Liver (tissue), 9 donors: ENCODE results near the gene SOX5. TPM values are rescaled to one million over a fixed set of nuclear protein-coding genes. Genes with fewer than 3 reads are reported as not detected.

Source experiments
- DNase-seq: peaks from one replicate; pipeline ENCODE4 v3.0.0-alpha.2; 2017; ENCODE audit warnings: low spot score
- H3K27ac ChIP-seq, 2 donors: one replicate each; pipeline ENCODE4 v1.7.0; 2013; ENCODE audit warnings: inconsistent platforms in 2 of 2, low read length in 2 of 2, control low read depth in 1 of 2, low read depth in 1 of 2, mild to moderate bottlenecking in 1 of 2
- H3K27me3 ChIP-seq, 4 donors: one replicate each; pipeline versions ENCODE4 v1.6.1 to v1.7.0; 2013; ENCODE audit warnings: low read length in 3 of 4, inconsistent platforms in 1 of 4, mild to moderate bottlenecking in 1 of 4, moderate library complexity in 1 of 4; ENCODE audit not compliant: control insufficient read depth in 4 of 4, insufficient read depth in 4 of 4
- H3K36me3 ChIP-seq, 4 donors: one replicate each; pipeline versions ENCODE4 v1.6.1 to v1.7.0; 2013; ENCODE audit warnings: low read length in 3 of 4, mild to moderate bottlenecking in 3 of 4, low read depth in 1 of 4, moderate library complexity in 1 of 4; ENCODE audit not compliant: control insufficient read depth in 4 of 4, insufficient read depth in 3 of 4
- H3K4me1 ChIP-seq, 4 donors: one replicate each; pipeline versions ENCODE4 v1.6.1 to v1.7.0; 2013; ENCODE audit warnings: low read length in 3 of 4, mild to moderate bottlenecking in 3 of 4, moderate library complexity in 1 of 4; ENCODE audit not compliant: control insufficient read depth in 4 of 4, insufficient read depth in 4 of 4
- H3K4me3 ChIP-seq, 3 donors: one replicate each; pipeline versions ENCODE4 v1.6.1 to v1.7.0; 2013; ENCODE audit warnings: low read length in 3 of 3, control low read depth in 1 of 3, low read depth in 1 of 3, mild to moderate bottlenecking in 1 of 3
- H3K9ac ChIP-seq, 2 donors: one replicate each; pipeline ENCODE4 v1.7.0; 2013; ENCODE audit warnings: low read length in 2 of 2, mild to moderate bottlenecking in 2 of 2, moderate library complexity in 2 of 2, control low read depth in 1 of 2, low read depth in 1 of 2
- H3K9me3 ChIP-seq, 4 donors: one replicate each; pipeline versions ENCODE4 v1.6.1 to v1.7.0; 2013; ENCODE audit warnings: low read length in 3 of 4; ENCODE audit not compliant: control insufficient read depth in 4 of 4
- ATF3 ChIP-seq: IDR thresholded peaks from 2 replicates; pipeline ENCODE4 v1.6.1; 2016; ENCODE audit warnings: antibody characterized with exemption
- EGR1 ChIP-seq, 2 donors: IDR thresholded peaks; 2 replicates each; pipeline ENCODE4 v1.6.1; 2016 to 2018; ENCODE audit warnings: antibody characterized with exemption in 2 of 2, low read depth in 2 of 2
- FOXA1 ChIP-seq: IDR thresholded peaks from 2 replicates; pipeline ENCODE4 v1.6.1; 2016; ENCODE audit warnings: antibody characterized with exemption
- FOXA2 ChIP-seq: IDR thresholded peaks from 2 replicates; pipeline ENCODE4 v1.6.1; 2016; ENCODE audit warnings: antibody characterized with exemption
- GABPA ChIP-seq, 2 donors: IDR thresholded peaks in 1 of 2; conservative IDR thresholded peaks in 1 of 2; 2 replicates each; pipeline ENCODE4 v1.6.1; 2016; ENCODE audit warnings: antibody characterized with exemption in 2 of 2, mild to moderate bottlenecking in 1 of 2, moderate library complexity in 1 of 2
- HNF4A ChIP-seq, 2 donors: conservative IDR thresholded peaks; 2 replicates each; pipeline ENCODE4 v1.6.1; 2016; ENCODE audit warnings: antibody characterized with exemption in 2 of 2, mild to moderate bottlenecking in 2 of 2
- HNF4G ChIP-seq: IDR thresholded peaks from 2 replicates; pipeline ENCODE4 v1.6.1; 2016; ENCODE audit warnings: antibody characterized with exemption
- JUND ChIP-seq, 2 donors: IDR thresholded peaks; 2 replicates each; pipeline ENCODE4 v1.6.1; 2016; ENCODE audit warnings: antibody characterized with exemption in 2 of 2
- MAX ChIP-seq: IDR thresholded peaks from 2 replicates; pipeline ENCODE4 v1.6.1; 2016; ENCODE audit warnings: antibody characterized with exemption
- NR2F2 ChIP-seq: IDR thresholded peaks from 2 replicates; pipeline ENCODE4 v1.6.1; 2016; ENCODE audit warnings: antibody characterized with exemption
- RAD21 ChIP-seq, 2 donors: IDR thresholded peaks; 2 replicates each; pipeline ENCODE4 v1.6.1; 2016; ENCODE audit warnings: antibody characterized with exemption in 2 of 2, mild to moderate bottlenecking in 2 of 2
- RXRA ChIP-seq, 2 donors: IDR thresholded peaks; 2 replicates each; pipeline ENCODE4 v1.6.1; 2017 to 2018; ENCODE audit warnings: antibody characterized with exemption in 2 of 2, mild to moderate bottlenecking in 1 of 2
- SP1 ChIP-seq: IDR thresholded peaks from 2 replicates; pipeline ENCODE4 v1.6.1; 2018; ENCODE audit warnings: antibody characterized with exemption, mild to moderate bottlenecking
- YY1 ChIP-seq: IDR thresholded peaks from 2 replicates; pipeline ENCODE4 v1.6.1; 2016; ENCODE audit warnings: antibody characterized with exemption, mild to moderate bottlenecking
- WGBS: extraction: QIAGEN DNeasy Blood & Tissue Kit; methylation state at CpG from one replicate; pipeline ENCODE4 v1.1.7; 2013; 5-methylcytosine and 5-hydroxymethylcytosine counted together
- polyA plus RNA-seq, 2 donors: library from polyadenylated mRNA; stranded (reverse) in 1 of 2; unstranded in 1 of 2; fragments of 200-250 nt in 1 of 2; fragments of >200 nt in 1 of 2; fragmentation: Nextera tagmentation in 1 of 2; extraction: Ambion mirVana in 1 of 2; gene quantifications; one replicate each; pipeline versions ENCODE4 v1.2.1 to v1.2.3, GENCODE V29; 2013 to 2015
- total RNA-seq, 2 donors: library from RNA; depleted of rRNA; stranded (reverse); fragments of >200 nt; gene quantifications; one replicate each; pipeline ENCODE4 v1.2.3, GENCODE V29; 2014
- TF ChIP-seq, protein P1 (sequence below): fragments of 150-350 bp; IDR thresholded peaks from 2 replicates; pipeline ENCODE4 v1.5.1; 2017; ENCODE audit warnings: improper control_type of control experiment, low read depth, low read length; ENCODE audit not compliant: missing input control
- TF ChIP-seq, protein P2 (sequence below): IDR thresholded peaks from 2 replicates; pipeline ENCODE4 v1.6.1; 2016; ENCODE audit warnings: antibody characterized with exemption
- TF ChIP-seq, protein P3 (sequence below): IDR thresholded peaks from 2 replicates; pipeline ENCODE4 v1.6.1; 2016; ENCODE audit warnings: antibody characterized with exemption, mild to moderate bottlenecking
- donor health status: healthy.
- donor health status: healthy.
- donor health status: healthy.
- donor health status: healthy.
- donor health status: healthy.

SOX5 gene
- total and polyA plus RNA-seq, 4 donors = 2.3 to 42.4 (median 12.3) TPM

DNA sequence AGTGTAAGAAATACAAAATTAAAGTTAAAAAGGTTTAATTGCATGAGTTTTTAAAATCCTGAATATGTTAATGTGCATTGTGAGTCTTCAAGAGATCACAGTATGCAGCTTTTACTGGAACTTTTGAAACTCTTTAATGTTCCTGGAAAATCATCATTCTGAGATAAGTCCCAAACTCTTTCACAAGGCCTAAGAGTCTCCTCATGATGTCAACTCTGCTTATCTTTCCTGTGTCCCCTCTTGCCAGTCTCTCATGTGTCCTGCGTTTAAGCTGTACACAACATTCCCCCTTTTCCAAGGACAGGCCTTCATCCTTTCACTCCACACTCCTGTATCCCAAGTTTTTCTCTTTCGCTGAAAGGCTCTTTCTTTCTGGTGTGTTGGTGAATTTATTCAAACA is 380.1 kb downstream of the SOX5 start:
- H3K27me3 ChIP-seq = no peaks in the 10 kb centered on the region
- 94% methylated on average over 2 of the region's 2 CpGs for WGBS
- TF ChIP-seq HNF4A (conservative IDR thresholded peaks at IDR 0.05) = no peak
- no peak for TF ChIP-seq FOXA1
- TF ChIP-seq YY1 = no peak
- peaks cover 0 to 8% (median 2%) of the 10 kb centered on the region in 4 donors for H3K36me3 ChIP-seq
- H3K9ac ChIP-seq = no peak overlapping the region
- no peak overlapping the region for H3K27ac ChIP-seq
- H3K4me3 ChIP-seq = no peak overlapping the region
- H3K4me1 ChIP-seq = no peaks in the 10 kb centered on the region
- H3K9me3 ChIP-seq = no peaks in the 10 kb centered on the region
- DNase-seq = no peak

GRCh38 chr12:23566133-23566532 is 383.3 kb downstream of the SOX5 start:
- WGBS = 46% methylated on average over 2 of the region's 2 CpGs
- H3K9me3 ChIP-seq = no peaks in the 10 kb centered on the region
- H3K4me1 ChIP-seq = no peaks in the 10 kb centered on the region
- H3K27me3 ChIP-seq = no peaks in the 10 kb centered on the region
- H3K27ac ChIP-seq = no peak overlapping the region
- DNase-seq = no peak
- H3K36me3 ChIP-seq = peaks cover 0 to 11% (median 2%) of the 10 kb centered on the region in 4 donors
- TF ChIP-seq RAD21 (IDR thresholded peaks at IDR 0.05) (no peak), YY1 (no peak), NR2F2 (no peak), HNF4G (no peak), ATF3 (no peak), FOXA2 (no peak), SP1 (no peak), MAX (no peak), FOXA1 (no peak)
- TF ChIP-seq, protein P1, sequence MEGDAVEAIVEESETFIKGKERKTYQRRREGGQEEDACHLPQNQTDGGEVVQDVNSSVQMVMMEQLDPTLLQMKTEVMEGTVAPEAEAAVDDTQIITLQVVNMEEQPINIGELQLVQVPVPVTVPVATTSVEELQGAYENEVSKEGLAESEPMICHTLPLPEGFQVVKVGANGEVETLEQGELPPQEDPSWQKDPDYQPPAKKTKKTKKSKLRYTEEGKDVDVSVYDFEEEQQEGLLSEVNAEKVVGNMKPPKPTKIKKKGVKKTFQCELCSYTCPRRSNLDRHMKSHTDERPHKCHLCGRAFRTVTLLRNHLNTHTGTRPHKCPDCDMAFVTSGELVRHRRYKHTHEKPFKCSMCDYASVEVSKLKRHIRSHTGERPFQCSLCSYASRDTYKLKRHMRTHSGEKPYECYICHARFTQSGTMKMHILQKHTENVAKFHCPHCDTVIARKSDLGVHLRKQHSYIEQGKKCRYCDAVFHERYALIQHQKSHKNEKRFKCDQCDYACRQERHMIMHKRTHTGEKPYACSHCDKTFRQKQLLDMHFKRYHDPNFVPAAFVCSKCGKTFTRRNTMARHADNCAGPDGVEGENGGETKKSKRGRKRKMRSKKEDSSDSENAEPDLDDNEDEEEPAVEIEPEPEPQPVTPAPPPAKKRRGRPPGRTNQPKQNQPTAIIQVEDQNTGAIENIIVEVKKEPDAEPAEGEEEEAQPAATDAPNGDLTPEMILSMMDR = no peak
- no peak overlapping the region for H3K4me3 ChIP-seq
- H3K9ac ChIP-seq = no peak overlapping the region

DNA sequence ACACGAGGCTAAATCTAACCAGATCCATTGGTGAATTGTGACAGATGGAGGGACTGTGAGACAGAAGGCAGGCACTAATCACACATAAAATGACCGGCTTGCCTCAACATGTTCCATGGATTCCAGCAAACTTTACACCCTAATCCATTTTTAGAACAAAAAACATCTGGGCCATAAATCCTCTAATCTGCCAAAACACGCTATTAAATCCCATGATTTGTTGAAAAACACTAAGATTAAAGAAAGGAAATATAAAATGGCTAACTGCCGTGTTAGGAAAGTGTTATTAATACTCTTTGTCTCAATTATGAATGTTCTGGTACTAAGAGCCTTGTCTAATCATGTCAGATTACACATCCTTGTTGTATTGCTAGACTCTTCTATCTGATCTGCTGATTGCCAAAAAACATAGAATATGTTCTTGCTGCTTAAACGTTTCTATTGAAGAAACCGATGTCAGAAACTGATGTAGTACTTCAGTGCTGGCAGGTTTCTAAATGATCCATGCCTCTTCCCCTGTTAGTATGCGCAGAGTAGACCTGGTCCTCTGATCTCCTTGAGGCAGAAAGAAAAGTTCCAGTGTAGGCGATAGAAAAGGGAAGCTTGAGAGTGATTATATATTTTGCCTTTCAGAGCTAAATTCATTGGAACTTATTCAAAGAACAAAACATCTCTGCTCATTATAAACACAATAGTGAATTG is 384.9 kb downstream of the SOX5 start:
- Histone ChIP-seq H3K27ac (no peak overlapping the region), H3K4me3 (no peak overlapping the region), H3K36me3 (peaks cover 0 to 7% (median 4%) of the 10 kb centered on the region in 4 donors), H3K9me3 (no peaks in the 10 kb centered on the region), H3K27me3 (no peaks in the 10 kb centered on the region), H3K4me1 (no peaks in the 10 kb centered on the region), H3K9ac (no peak overlapping the region)
- WGBS = 83% methylated on average over 8 of the region's 8 CpGs
- DNase-seq = no peak
- TF ChIP-seq FOXA2 = no peak
- no peak for TF ChIP-seq HNF4A (conservative IDR thresholded peaks at IDR 0.05)
- TF ChIP-seq, protein P2, sequence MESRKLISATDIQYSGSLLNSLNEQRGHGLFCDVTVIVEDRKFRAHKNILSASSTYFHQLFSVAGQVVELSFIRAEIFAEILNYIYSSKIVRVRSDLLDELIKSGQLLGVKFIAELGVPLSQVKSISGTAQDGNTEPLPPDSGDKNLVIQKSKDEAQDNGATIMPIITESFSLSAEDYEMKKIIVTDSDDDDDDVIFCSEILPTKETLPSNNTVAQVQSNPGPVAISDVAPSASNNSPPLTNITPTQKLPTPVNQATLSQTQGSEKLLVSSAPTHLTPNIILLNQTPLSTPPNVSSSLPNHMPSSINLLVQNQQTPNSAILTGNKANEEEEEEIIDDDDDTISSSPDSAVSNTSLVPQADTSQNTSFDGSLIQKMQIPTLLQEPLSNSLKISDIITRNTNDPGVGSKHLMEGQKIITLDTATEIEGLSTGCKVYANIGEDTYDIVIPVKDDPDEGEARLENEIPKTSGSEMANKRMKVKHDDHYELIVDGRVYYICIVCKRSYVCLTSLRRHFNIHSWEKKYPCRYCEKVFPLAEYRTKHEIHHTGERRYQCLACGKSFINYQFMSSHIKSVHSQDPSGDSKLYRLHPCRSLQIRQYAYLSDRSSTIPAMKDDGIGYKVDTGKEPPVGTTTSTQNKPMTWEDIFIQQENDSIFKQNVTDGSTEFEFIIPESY = no peak
- TF ChIP-seq, protein P3, sequence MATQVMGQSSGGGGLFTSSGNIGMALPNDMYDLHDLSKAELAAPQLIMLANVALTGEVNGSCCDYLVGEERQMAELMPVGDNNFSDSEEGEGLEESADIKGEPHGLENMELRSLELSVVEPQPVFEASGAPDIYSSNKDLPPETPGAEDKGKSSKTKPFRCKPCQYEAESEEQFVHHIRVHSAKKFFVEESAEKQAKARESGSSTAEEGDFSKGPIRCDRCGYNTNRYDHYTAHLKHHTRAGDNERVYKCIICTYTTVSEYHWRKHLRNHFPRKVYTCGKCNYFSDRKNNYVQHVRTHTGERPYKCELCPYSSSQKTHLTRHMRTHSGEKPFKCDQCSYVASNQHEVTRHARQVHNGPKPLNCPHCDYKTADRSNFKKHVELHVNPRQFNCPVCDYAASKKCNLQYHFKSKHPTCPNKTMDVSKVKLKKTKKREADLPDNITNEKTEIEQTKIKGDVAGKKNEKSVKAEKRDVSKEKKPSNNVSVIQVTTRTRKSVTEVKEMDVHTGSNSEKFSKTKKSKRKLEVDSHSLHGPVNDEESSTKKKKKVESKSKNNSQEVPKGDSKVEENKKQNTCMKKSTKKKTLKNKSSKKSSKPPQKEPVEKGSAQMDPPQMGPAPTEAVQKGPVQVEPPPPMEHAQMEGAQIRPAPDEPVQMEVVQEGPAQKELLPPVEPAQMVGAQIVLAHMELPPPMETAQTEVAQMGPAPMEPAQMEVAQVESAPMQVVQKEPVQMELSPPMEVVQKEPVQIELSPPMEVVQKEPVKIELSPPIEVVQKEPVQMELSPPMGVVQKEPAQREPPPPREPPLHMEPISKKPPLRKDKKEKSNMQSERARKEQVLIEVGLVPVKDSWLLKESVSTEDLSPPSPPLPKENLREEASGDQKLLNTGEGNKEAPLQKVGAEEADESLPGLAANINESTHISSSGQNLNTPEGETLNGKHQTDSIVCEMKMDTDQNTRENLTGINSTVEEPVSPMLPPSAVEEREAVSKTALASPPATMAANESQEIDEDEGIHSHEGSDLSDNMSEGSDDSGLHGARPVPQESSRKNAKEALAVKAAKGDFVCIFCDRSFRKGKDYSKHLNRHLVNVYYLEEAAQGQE = no peak
- no peak for TF ChIP-seq GABPA (IDR thresholded peaks at IDR 0.05 in 1 of 2, conservative IDR thresholded peaks at IDR 0.05 in 1 of 2)
- TF ChIP-seq HNF4G = no peak
- TF ChIP-seq SP1 = no peak
- no peak for TF ChIP-seq RAD21 (IDR thresholded peaks at IDR 0.05)
- TF ChIP-seq YY1 = no peak
- TF ChIP-seq EGR1 (IDR thresholded peaks at IDR 0.05; ENCODE audit: low read depth in 2 of 2) = no peak
- no peak for TF ChIP-seq JUND (IDR thresholded peaks at IDR 0.05)
- TF ChIP-seq ATF3 = no peak
- no peak for TF ChIP-seq RXRA (IDR thresholded peaks at IDR 0.05)
